Breast epithelium (tissue), 3 donors: ENCODE results near the gene TMEM8B.

Experiments
- CTCF ChIP-seq, 3 donors: fragments of 450-650 bp; IDR thresholded peaks; one replicate each; pipeline ENCODE4 v1.5.1; 2016 to 2017; ENCODE audit warnings: antibody characterized with exemption in 3 of 3, mild to moderate bottlenecking in 3 of 3, moderate library complexity in 3 of 3
- POLR2A ChIP-seq: fragments of 450-650 bp; IDR thresholded peaks from one replicate; pipeline ENCODE4 v1.6.1; 2016; ENCODE audit warnings: antibody characterized with exemption, mild to moderate bottlenecking, moderate library complexity
- POLR2AphosphoS5 ChIP-seq, 3 donors: sonication (generic); formaldehyde crosslinking; IDR thresholded peaks; one replicate each; pipeline ENCODE4 v1.6.1; 2017; ENCODE audit warnings: antibody characterized with exemption in 3 of 3

DNA sequence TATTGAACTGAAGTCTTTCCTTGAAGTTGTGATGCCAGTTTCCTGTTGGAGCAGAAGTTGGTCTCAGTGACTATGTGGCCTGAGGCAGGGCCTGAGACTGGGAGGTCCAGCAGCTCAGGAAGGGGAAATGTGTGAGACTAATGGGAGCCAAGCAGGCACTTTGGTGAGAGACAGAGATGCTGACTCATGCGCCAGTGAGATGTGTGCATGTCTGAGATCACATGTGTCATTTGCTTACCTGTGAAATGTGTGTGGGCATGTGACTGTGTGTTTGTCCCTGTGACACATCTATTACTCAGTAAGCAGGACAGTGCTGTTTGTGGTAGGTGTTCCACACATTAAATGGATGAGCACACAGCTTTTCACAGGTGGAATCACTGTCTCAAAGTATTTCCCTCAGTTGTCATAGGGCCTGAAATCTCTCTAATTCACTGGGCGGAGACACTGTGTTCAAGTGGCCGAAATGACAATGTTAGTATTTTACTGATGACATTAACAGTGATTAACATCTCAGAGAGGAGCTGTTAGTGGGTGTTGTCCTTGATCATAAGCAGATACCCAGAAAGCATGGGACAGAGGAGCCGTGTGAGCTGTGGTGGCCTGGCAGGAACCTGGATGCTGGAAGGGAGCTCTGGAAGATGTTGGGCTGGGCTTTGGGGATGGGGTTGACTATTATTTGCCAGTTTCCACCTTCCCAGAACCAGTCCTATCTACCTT, 30.2 kb upstream of the TMEM8B start:
- no peak for TF ChIP-seq CTCF (IDR thresholded peaks at IDR 0.05)
- no peak for TF ChIP-seq POLR2A
- TF ChIP-seq POLR2AphosphoS5 (IDR thresholded peaks at IDR 0.05), result no peak
